HCT116 (cell line): ENCODE data around the gene PRR14L. TPM values are rescaled to one million over a fixed set of nuclear protein-coding genes. Genes with fewer than 3 reads are reported as not detected.

Experiments
- ATAC-seq: fragments of 200-7000 bp; cut with Tn5 transposase; 2 replicates; pipeline ENCODE4 v1.9.1; 2020; ENCODE audit warnings: mild to moderate bottlenecking, moderate library complexity
- Bru-seq: library from RNA; stranded (reverse); fragments of 400-500 nt; gene quantifications from one replicate; lab custom pipeline; 2021; lab: Mats Ljungman, UMichigan
- BruChase-seq, 2 experiments: library from RNA; stranded (reverse); fragments of 400-500 nt; gene quantifications; one replicate each; lab custom pipeline; 2021; lab: Mats Ljungman, UMichigan
- BruUV-seq: library from RNA; stranded (reverse); fragments of 400-500 nt; replicated peaks from 2 replicates; lab custom pipeline; 2021; lab: Mats Ljungman, UMichigan
- CTCF ChIA-PET: fragments of 300-600 bp; sonication (Branson Sonifier 250); formaldehyde crosslinking; loops from one replicate; lab custom pipeline; 2021; ENCODE audit warnings: antibody characterized with exemption; lab: Charles Lee
- POLR2A ChIA-PET: fragments of 300-600, 350-600 bp; sonication (Branson Sonifier 250); formaldehyde crosslinking; loops from one replicate; lab custom pipeline; 2021; ENCODE audit warnings: antibody characterized with exemption; lab: Charles Lee
- RAD21 ChIA-PET, 2 experiments: fragments of 300-600 bp; sonication (Branson Sonifier 250); formaldehyde crosslinking; loops; one replicate each; lab custom pipeline; 2023; ENCODE audit warnings: low total read pairs in 2 of 2; ENCODE audit not compliant: uncharacterized antibody in 2 of 2, unreplicated experiment in 2 of 2, low non-redundant PET in 1 of 2; lab: Charles Lee
- DNase-seq: peaks from one replicate; pipeline ENCODE4 v3.0.0-alpha.2; 2010; ENCODE audit warnings: low read depth, low spot score
- H2AFZ ChIP-seq: fragments of 200-600 bp; shearing (Covaris generic), sonication (generic); 2 replicates; pipeline ENCODE4 v1.6.1; 2017; ENCODE audit warnings: low read depth, mixed run types, mixed read lengths, antibody characterized with exemption, low read length; ENCODE audit not compliant: poor library complexity, severe bottlenecking
- H3K27ac ChIP-seq: 2 replicates; pipeline ENCODE4 v1.5.1; 2012; ENCODE audit warnings: low read depth, low read length
- H3K27me3 ChIP-seq: fragments of 200-600 bp; sonication (generic); 2 replicates; pipeline ENCODE4 v1.6.1; 2016; ENCODE audit warnings: mixed run types, low read length, mixed read lengths; ENCODE audit not compliant: insufficient read depth
- H3K36me3 ChIP-seq, 2 experiments: fragments of 200-500 bp in 1 of 2; fragments of 200-600 bp in 1 of 2; sonication (Bioruptor generic) in 1 of 2; sonication (generic) in 1 of 2; 2 replicates each; pipeline versions ENCODE4 v1.5.1 to v1.6.1; 2014 to 2016; ENCODE audit warnings: low read length in 2 of 2, inconsistent platforms in 1 of 2, mixed read lengths in 1 of 2, mixed run types in 1 of 2; ENCODE audit not compliant: insufficient read depth in 2 of 2, control insufficient read depth in 1 of 2
- H3K4me1 ChIP-seq, 2 experiments: fragments of 200-600 bp in 1 of 2; sonication (generic) in 1 of 2; 2 replicates each; pipeline versions ENCODE4 v1.5.1 to v1.6.1; 2012 to 2017; ENCODE audit warnings: low read length in 2 of 2, inconsistent platforms in 1 of 2, mild to moderate bottlenecking in 1 of 2, mixed read lengths in 1 of 2, mixed run types in 1 of 2, moderate library complexity in 1 of 2; ENCODE audit not compliant: insufficient read depth in 2 of 2, control insufficient read depth in 1 of 2
- H3K4me2 ChIP-seq: fragments of 200-600 bp; sonication (generic); 2 replicates; pipeline ENCODE4 v1.6.1; 2017; ENCODE audit warnings: mixed run types, low read length, mixed read lengths
- H3K4me3 ChIP-seq, 2 experiments: fragments of 200-600 bp in 1 of 2; sonication (generic) in 1 of 2; replicated peaks in 1 of 2; 2 replicates each; pipeline ENCODE4 v1.5.1; 2011 to 2016; ENCODE audit warnings: low read length in 2 of 2, control low read depth in 1 of 2, low read depth in 1 of 2, mild to moderate bottlenecking in 1 of 2, mixed read lengths in 1 of 2, mixed run types in 1 of 2
- H3K79me2 ChIP-seq: fragments of 200-600 bp; sonication (generic); 2 replicates; pipeline ENCODE4 v1.6.1; 2017; ENCODE audit warnings: mild to moderate bottlenecking, mixed run types, low read length, moderate library complexity, mixed read lengths; ENCODE audit not compliant: insufficient read depth
- H3K9ac ChIP-seq: fragments of 200-600 bp; sonication (generic); 2 replicates; pipeline ENCODE4 v1.6.1; 2016; ENCODE audit warnings: low read length, mixed read lengths
- H3K9me2 ChIP-seq: fragments of 200-600 bp; sonication (generic), shearing (Covaris generic); 2 replicates; pipeline ENCODE4 v1.6.1; 2017; ENCODE audit warnings: mixed run types, mild to moderate bottlenecking, moderate library complexity; ENCODE audit not compliant: insufficient read depth
- H3K9me3 ChIP-seq, 2 experiments: fragments of 200-500 bp in 1 of 2; fragments of 200-600 bp in 1 of 2; sonication (Bioruptor generic) in 1 of 2; sonication (generic) in 1 of 2; 2 replicates each; pipeline ENCODE4 v1.6.1; 2014 to 2017; ENCODE audit warnings: low read length in 2 of 2, mixed read lengths in 2 of 2, inconsistent platforms in 1 of 2, low read depth in 1 of 2, mild to moderate bottlenecking in 1 of 2, mixed run types in 1 of 2, moderate library complexity in 1 of 2; ENCODE audit not compliant: control insufficient read depth in 1 of 2, insufficient read depth in 1 of 2
- H4K20me1 ChIP-seq: fragments of 200-600 bp; sonication (generic), shearing (Covaris generic); 2 replicates; pipeline ENCODE4 v1.6.1; 2017; ENCODE audit warnings: mixed run types, mild to moderate bottlenecking, moderate library complexity; ENCODE audit not compliant: insufficient read depth
- ATF3 ChIP-seq: IDR thresholded peaks from 2 replicates; pipeline ENCODE4 v1.6.1; 2012
- CBX3 ChIP-seq: IDR thresholded peaks from 2 replicates; pipeline ENCODE4 v1.6.1; 2012; ENCODE audit warnings: low read depth
- EGR1 ChIP-seq: IDR thresholded peaks from 2 replicates; pipeline ENCODE4 v1.6.1; 2012; ENCODE audit warnings: low read depth
- ELF1 ChIP-seq: IDR thresholded peaks from 2 replicates; pipeline ENCODE4 v1.6.1; 2012; ENCODE audit warnings: low read depth, borderline replicate concordance
- EZH2 ChIP-seq: fragments of 200-600 bp; sonication (generic); IDR thresholded peaks from 2 replicates; pipeline ENCODE4 v1.6.1; 2017; ENCODE audit warnings: antibody characterized with exemption, mixed run types
- EZH2phosphoT487 ChIP-seq: fragments of 200-600 bp; IDR thresholded peaks from 2 replicates; pipeline ENCODE4 v1.6.1; 2018; ENCODE audit warnings: antibody characterized with exemption, borderline replicate concordance
- FOSL1 ChIP-seq: IDR thresholded peaks from 2 replicates; pipeline ENCODE4 v1.6.1; 2012; ENCODE audit warnings: low read depth
- JUND ChIP-seq: IDR thresholded peaks from 2 replicates; pipeline ENCODE4 v1.6.1; 2012
- MAX ChIP-seq: IDR thresholded peaks from 2 replicates; pipeline ENCODE4 v1.6.1; 2012
- POLR2A ChIP-seq: IDR thresholded peaks from 2 replicates; pipeline ENCODE4 v1.7.0; 2011; ENCODE audit warnings: borderline replicate concordance; ENCODE audit not compliant: insufficient read depth, insufficient read length; ENCODE audit errors: extremely low read depth
- POLR2AphosphoS5 ChIP-seq: IDR thresholded peaks from 2 replicates; pipeline ENCODE4 v1.6.1; 2011; ENCODE audit warnings: mild to moderate bottlenecking, low read depth, low read length, moderate library complexity
- RAD21 ChIP-seq: IDR thresholded peaks from 2 replicates; pipeline ENCODE4 v1.6.1; 2012; ENCODE audit warnings: low read depth, mild to moderate bottlenecking
- REST ChIP-seq: IDR thresholded peaks from 2 replicates; pipeline ENCODE4 v1.6.1; 2012; ENCODE audit warnings: low read depth
- SIN3A ChIP-seq: IDR thresholded peaks from 2 replicates; pipeline ENCODE4 v1.6.1; 2012; ENCODE audit warnings: low read depth
- SP1 ChIP-seq: IDR thresholded peaks from 2 replicates; pipeline ENCODE4 v1.6.1; 2012; ENCODE audit warnings: low read depth
- SRF ChIP-seq: IDR thresholded peaks from 2 replicates; pipeline ENCODE4 v1.6.1; 2012; ENCODE audit warnings: low read depth
- TCF7L2 ChIP-seq: IDR thresholded peaks from 2 replicates; pipeline ENCODE4 v1.7.0; 2011; ENCODE audit warnings: borderline replicate concordance, inconsistent platforms; ENCODE audit not compliant: insufficient read depth, insufficient read length; ENCODE audit errors: extremely low read depth
- YY1 ChIP-seq: IDR thresholded peaks from 2 replicates; pipeline ENCODE4 v1.6.1; 2011; ENCODE audit warnings: low read length, low read depth, moderate library complexity, mild to moderate bottlenecking; ENCODE audit not compliant: insufficient replicate concordance; ENCODE audit errors: extremely low read depth
- ZBTB33 ChIP-seq: IDR thresholded peaks from 2 replicates; pipeline ENCODE4 v1.6.1; 2011; ENCODE audit warnings: mild to moderate bottlenecking, low read length, moderate library complexity; ENCODE audit not compliant: insufficient replicate concordance; ENCODE audit errors: extremely low read depth
- ZFX ChIP-seq: fragments of 450-650 bp; IDR thresholded peaks from 2 replicates; pipeline ENCODE4 v1.6.1; 2017
- intact Hi-C: fragments of 100-400 bp; cut with micrococcal nuclease; formaldehyde crosslinking; loops from 2 replicates; pipeline ENCODE4 v1.10.0; 2022
- long read RNA-seq: library from polyadenylated mRNA; unstranded; transcript quantifications from one replicate; pipeline ENCODE4 v2.0.0, GENCODE V29; 2021; ENCODE audit not compliant: unreplicated experiment
- polyA plus RNA-seq: library from polyadenylated mRNA; unstranded; fragments of >200 nt; gene quantifications from 2 replicates; pipeline ENCODE4 v1.2.1, GENCODE V29; 2012; ENCODE audit warnings: missing spikeins
- total RNA-seq: library from RNA; stranded (reverse); gene quantifications from one replicate; pipeline ENCODE4 v1.2.1, GENCODE V29; 2021; ENCODE audit not compliant: unreplicated experiment

The PRR14L gene
- total RNA-seq (61.5 TPM), Bru-seq, nascent RNA (percentile 83 among the genes with signal in this experiment), BruChase-seq, experiment 1, labeled RNA remaining after a 6-hour chase (percentile 90 among the genes with signal in this experiment), BruChase-seq, experiment 2, labeled RNA remaining after a 2-hour chase (percentile 95 among the genes with signal in this experiment)
- polyA plus RNA-seq: 11.2 and 13.1 TPM in 2 replicates
- long read RNA-seq, partial matches to known transcripts: 14 of 36 reads
- long read RNA-seq, other reads (novel, unspliced or antisense): 20 of 36 reads

GRCh38 chr22:31749636-31750364 lies at the start of gene PRR14L:
Gene PRR14L (minus strand): TSS chr22:31750132. CDS start chr22:31738860, 11,272 bp downstream.
- peak within 1 kb of the TSS; percentile 95 for H3K27ac ChIP-seq
- DNase-seq (peak; percentile 91), ATAC-seq (peak; percentile 67)
- H3K79me2 ChIP-seq: peaks cover 50% of the 10 kb centered on the region
- RAD21 ChIA-PET: interaction anchor here in 1 of 2 experiments (0.6 kb wide), 1 partner anchor 19 kb away, joined by 4 read pairs; no protein-coding TSS in a partner anchor
- peaks cover 0 to 4% of the 10 kb centered on the region in 2 experiments; a peak in 1 of 4 replicates for H3K36me3 ChIP-seq
- peak within 1 kb of the TSS; percentile 99 for H3K9ac ChIP-seq
- intact Hi-C loops: loop anchor here (2.0 to 5.0 kb wide), 2 partner anchors 89 to 198 kb away; no protein-coding TSS in a partner anchor
- no peaks in the 10 kb centered on the region for H3K9me2 ChIP-seq
- no peaks in the 10 kb centered on the region for H4K20me1 ChIP-seq
- POLR2A ChIA-PET: interaction anchor here (1.5 kb wide), 1 partner anchor 88 kb away, joined by 4 read pairs; the partner anchor contains the start of gene PISD
- CTCF ChIA-PET: interaction anchor here (1.0 kb wide), 1 partner anchor 221 kb away, joined by 3 read pairs; no protein-coding TSS in a partner anchor
- H3K4me3 ChIP-seq: peak within 1 kb of the TSS; percentile 70 to 98
- H2AFZ ChIP-seq: no peak within 1 kb of the TSS
- BruUV-seq: no TSS peak
- H3K4me1 ChIP-seq: peaks cover 27 to 51% of the 10 kb centered on the region in 2 experiments; a peak in 3 of 4 replicates
- peak within 1 kb of the TSS; percentile 85 for H3K4me2 ChIP-seq
- no peaks in the 10 kb centered on the region for H3K27me3 ChIP-seq
- H3K9me3 ChIP-seq: no peaks in the 10 kb centered on the region
- TF ChIP-seq SIN3A: peak; percentile 68; the same call in 1 of the 2 replicates
- peak; percentile 22 for TF ChIP-seq TCF7L2
- TF ChIP-seq RAD21: no peak; the same call in 1 of the 2 replicates
- TF ChIP-seq FOSL1: no peak
- TF ChIP-seq ATF3: no peak
- 0 out of 2 replicates have a peak, but pooled peaks have one; percentile 36 for TF ChIP-seq CBX3
- TF ChIP-seq JUND: no peak
- TF ChIP-seq ZFX: peak; percentile 75; the same call in 1 of the 2 replicates
- peak; percentile 94 for TF ChIP-seq MAX
- peak; percentile 66 for TF ChIP-seq ZBTB33
- peak; percentile 97 for TF ChIP-seq ELF1
- peak; percentile 81 for TF ChIP-seq SP1
- no peak for TF ChIP-seq EZH2phosphoT487
- peak; percentile 100 for TF ChIP-seq EGR1
- no peak for TF ChIP-seq REST
- no peak for TF ChIP-seq EZH2
- TF ChIP-seq POLR2A: peak; percentile 37
- peak; percentile 92 for TF ChIP-seq POLR2AphosphoS5
- peak; percentile 80 for TF ChIP-seq YY1
- no peak for TF ChIP-seq SRF
